DND-41 (cell line): ENCODE measurements around the gene OXGR1.
A peak's percentile ranks its signal among the peaks of the same experiment; 100 is the strongest.

Experiments
- ATAC-seq: fragments of 200-7000 bp; cut with Tn5 transposase; 3 replicates; pipeline ENCODE4 v1.9.1; 2021; ENCODE audit warnings: low read depth; ENCODE audit not compliant: insufficient read depth
- DNase-seq: peaks from one replicate; pipeline ENCODE4 v3.0.0-alpha.2; 2020
- H2AFZ ChIP-seq: 2 replicates; pipeline ENCODE4 v1.6.0; 2012; ENCODE audit warnings: low read depth, low read length
- H3K27ac ChIP-seq: 2 replicates; pipeline ENCODE4 v1.5.1; 2012; ENCODE audit warnings: low read length, inconsistent platforms
- H3K27me3 ChIP-seq: fragments of 200-600 bp; sonication (generic); 2 replicates; pipeline ENCODE4 v1.6.0; 2012; ENCODE audit warnings: low read length, mild to moderate bottlenecking, inconsistent platforms; ENCODE audit not compliant: insufficient read depth, poor library complexity
- H3K36me3 ChIP-seq: 2 replicates; pipeline ENCODE4 v1.5.1; 2012; ENCODE audit warnings: low read length, inconsistent platforms; ENCODE audit not compliant: insufficient read depth
- H3K4me1 ChIP-seq: 2 replicates; pipeline ENCODE4 v1.5.1; 2012; ENCODE audit warnings: mild to moderate bottlenecking, low read length; ENCODE audit not compliant: insufficient read depth
- H3K4me2 ChIP-seq: 2 replicates; pipeline ENCODE4 v1.6.0; 2012; ENCODE audit warnings: mild to moderate bottlenecking, moderate library complexity, low read length, inconsistent platforms; ENCODE audit not compliant: insufficient read depth
- H3K4me3 ChIP-seq, 2 experiments: fragments of 200-600 bp in 1 of 2; shearing (Covaris generic) in 1 of 2; 2 replicates each; pipeline ENCODE4 v1.5.1; 2012 to 2016; ENCODE audit warnings: inconsistent platforms in 2 of 2, low read length in 2 of 2, mild to moderate bottlenecking in 2 of 2, low read depth in 1 of 2, moderate library complexity in 1 of 2
- H3K79me2 ChIP-seq: 2 replicates; pipeline ENCODE4 v1.6.0; 2012; ENCODE audit warnings: low read length, inconsistent platforms; ENCODE audit not compliant: insufficient read depth
- H3K9ac ChIP-seq: 2 replicates; pipeline ENCODE4 v1.6.0; 2012; ENCODE audit warnings: low read depth, mild to moderate bottlenecking, inconsistent platforms, low read length, moderate library complexity
- H3K9me3 ChIP-seq: 2 replicates; pipeline ENCODE4 v1.5.1; 2012; ENCODE audit warnings: low read length, moderate library complexity, mild to moderate bottlenecking, inconsistent platforms; ENCODE audit not compliant: insufficient read depth, severe bottlenecking
- H4K20me1 ChIP-seq: 2 replicates; pipeline ENCODE4 v1.6.0; 2012; ENCODE audit warnings: low read length; ENCODE audit not compliant: insufficient read depth
- EZH2 ChIP-seq: IDR thresholded peaks from 3 replicates; pipeline ENCODE4 v1.6.1; 2012; ENCODE audit warnings: borderline replicate concordance, low read depth, mild to moderate bottlenecking, moderate library complexity, low read length, inconsistent platforms; ENCODE audit not compliant: severe bottlenecking
- TF ChIP-seq, protein P1 (sequence below): IDR thresholded peaks from 2 replicates; pipeline ENCODE4 v1.5.1; 2012; ENCODE audit warnings: borderline replicate concordance, low read length, moderate library complexity, mild to moderate bottlenecking; ENCODE audit not compliant: poor library complexity, severe bottlenecking; ENCODE audit errors: extremely low read depth

The OXGR1 gene

DNA sequence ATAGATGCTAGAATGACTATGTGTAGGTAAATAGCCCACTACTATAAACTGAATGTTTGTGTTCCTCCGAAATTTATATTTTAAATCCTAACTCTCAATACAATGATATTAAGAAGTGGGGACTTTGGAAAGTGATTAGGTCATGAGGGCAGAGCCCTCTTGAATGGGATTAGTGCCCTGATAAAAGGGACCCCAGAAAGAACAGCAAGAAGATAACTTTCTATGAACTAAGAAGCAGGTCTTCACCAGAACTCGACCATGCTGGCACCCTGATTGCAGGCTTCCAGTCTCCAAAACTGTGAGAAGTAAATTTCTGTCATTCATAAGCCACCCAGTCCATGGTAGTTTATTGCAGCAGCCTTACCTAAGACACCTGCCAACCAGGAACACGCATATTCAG is 33.9 kb downstream of the OXGR1 start:
- TF ChIP-seq, protein P1, sequence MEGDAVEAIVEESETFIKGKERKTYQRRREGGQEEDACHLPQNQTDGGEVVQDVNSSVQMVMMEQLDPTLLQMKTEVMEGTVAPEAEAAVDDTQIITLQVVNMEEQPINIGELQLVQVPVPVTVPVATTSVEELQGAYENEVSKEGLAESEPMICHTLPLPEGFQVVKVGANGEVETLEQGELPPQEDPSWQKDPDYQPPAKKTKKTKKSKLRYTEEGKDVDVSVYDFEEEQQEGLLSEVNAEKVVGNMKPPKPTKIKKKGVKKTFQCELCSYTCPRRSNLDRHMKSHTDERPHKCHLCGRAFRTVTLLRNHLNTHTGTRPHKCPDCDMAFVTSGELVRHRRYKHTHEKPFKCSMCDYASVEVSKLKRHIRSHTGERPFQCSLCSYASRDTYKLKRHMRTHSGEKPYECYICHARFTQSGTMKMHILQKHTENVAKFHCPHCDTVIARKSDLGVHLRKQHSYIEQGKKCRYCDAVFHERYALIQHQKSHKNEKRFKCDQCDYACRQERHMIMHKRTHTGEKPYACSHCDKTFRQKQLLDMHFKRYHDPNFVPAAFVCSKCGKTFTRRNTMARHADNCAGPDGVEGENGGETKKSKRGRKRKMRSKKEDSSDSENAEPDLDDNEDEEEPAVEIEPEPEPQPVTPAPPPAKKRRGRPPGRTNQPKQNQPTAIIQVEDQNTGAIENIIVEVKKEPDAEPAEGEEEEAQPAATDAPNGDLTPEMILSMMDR, result no peak
- TF ChIP-seq EZH2, result no peak
- H3K4me3 ChIP-seq, result no peak overlapping the region
- H2AFZ ChIP-seq, result no peak overlapping the region
- H3K36me3 ChIP-seq, result no peaks in the 10 kb centered on the region
- H3K9ac ChIP-seq, result no peak overlapping the region
- H4K20me1 ChIP-seq, result no peaks in the 10 kb centered on the region
- H3K79me2 ChIP-seq, result no peaks in the 10 kb centered on the region
- no peak overlapping the region for H3K27ac ChIP-seq
- no peak overlapping the region for H3K4me2 ChIP-seq
- no peaks in the 10 kb centered on the region for H3K9me3 ChIP-seq
- DNase-seq, result no peak
- no peaks in the 10 kb centered on the region for H3K27me3 ChIP-seq
- no peaks in the 10 kb centered on the region for H3K4me1 ChIP-seq
- ATAC-seq, result no peak

DNA sequence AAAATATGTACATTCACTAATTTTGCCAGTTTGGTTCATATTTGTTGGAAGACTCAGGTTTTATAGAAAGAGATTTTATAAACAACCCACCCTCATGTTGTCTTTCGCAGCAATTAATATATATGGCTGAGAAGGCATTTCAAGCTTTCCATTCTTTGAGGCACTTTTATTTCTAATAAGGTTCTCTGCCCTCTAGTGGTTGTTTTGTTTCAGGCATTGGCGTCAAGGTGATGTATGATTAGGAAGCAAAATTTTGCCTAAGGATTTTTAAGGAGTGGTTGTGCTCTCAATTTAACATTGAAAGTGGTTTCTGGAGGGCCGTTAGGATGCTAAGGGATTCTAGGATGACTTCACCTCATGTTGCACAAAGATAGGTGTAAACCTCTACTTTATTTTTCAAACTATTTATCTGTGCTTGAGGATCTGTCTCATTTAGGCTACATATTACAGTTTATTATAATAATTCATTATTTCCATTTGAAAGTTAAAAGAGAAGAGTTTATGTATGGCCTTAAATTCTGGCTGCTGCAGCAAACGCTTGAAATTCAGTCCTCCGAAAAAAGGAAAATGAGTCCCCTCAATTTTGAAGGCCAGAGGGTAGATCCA is 35.9 kb downstream of the OXGR1 start:
- Histone ChIP-seq H3K27me3 (no peaks in the 10 kb centered on the region), H4K20me1 (no peaks in the 10 kb centered on the region), H3K4me2 (no peak overlapping the region), H3K9me3 (no peaks in the 10 kb centered on the region), H3K79me2 (no peaks in the 10 kb centered on the region), H2AFZ (no peak overlapping the region), H3K4me3 (no peak overlapping the region), H3K4me1 (no peaks in the 10 kb centered on the region), H3K36me3 (no peaks in the 10 kb centered on the region), H3K9ac (no peak overlapping the region), H3K27ac (no peak overlapping the region)
- ATAC-seq (no peak), DNase-seq (no peak)
- TF ChIP-seq, protein P1, result peak; percentile 73
- no peak for TF ChIP-seq EZH2

DNA sequence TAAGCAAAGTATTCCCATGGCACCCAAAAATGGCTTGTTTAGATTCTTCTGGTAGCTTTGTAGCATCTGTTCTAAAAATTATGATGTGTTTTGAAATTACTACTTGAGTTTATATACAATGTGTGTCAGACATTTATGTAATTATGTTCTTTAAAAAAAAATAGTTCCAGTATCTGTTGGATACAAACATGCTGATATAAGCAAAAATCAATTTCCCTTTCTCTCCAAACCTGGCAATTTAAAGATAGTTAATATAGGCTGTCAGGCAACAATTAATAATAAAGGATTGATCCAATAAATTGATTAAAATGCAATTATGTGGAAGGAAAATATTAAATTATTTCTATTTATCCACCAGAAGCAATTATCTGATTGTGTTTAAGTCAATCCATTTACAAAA is 41.7 kb downstream of the OXGR1 start:
- Histone ChIP-seq H3K9me3 (no peaks in the 10 kb centered on the region), H3K79me2 (no peaks in the 10 kb centered on the region), H3K27me3 (no peaks in the 10 kb centered on the region), H3K36me3 (no peaks in the 10 kb centered on the region), H3K4me2 (no peak overlapping the region), H3K9ac (no peak overlapping the region), H4K20me1 (no peaks in the 10 kb centered on the region), H3K27ac (no peak overlapping the region), H3K4me1 (no peaks in the 10 kb centered on the region), H3K4me3 (no peak overlapping the region), H2AFZ (no peak overlapping the region)
- ATAC-seq, result no peak
- DNase-seq, result no peak
- TF ChIP-seq EZH2, result no peak
- TF ChIP-seq, protein P1, result no peak
